GM18873 (cell line): ENCODE data around the gene ZNF121.
"Not testable (repeated sequence)": the region's sequence is repeated elsewhere in the genome, so short reads cannot be mapped to it uniquely, and the experiment has no call there.

Experiments
- ATAC-seq: cut with Tn5 transposase; IDR thresholded peaks from one replicate; pipeline ENCODE4 v1.9.1; 2021; ENCODE audit warnings: mild to moderate bottlenecking, moderate library complexity, moderate number of reproducible peaks; ENCODE audit not compliant: unreplicated experiment, low FRiP score

The ZNF121 gene

GRCh38 chr19:9539201-9539600 is 45.1 kb downstream of the ZNF121 start:
- not testable (repeated sequence) for ATAC-seq

DNA sequence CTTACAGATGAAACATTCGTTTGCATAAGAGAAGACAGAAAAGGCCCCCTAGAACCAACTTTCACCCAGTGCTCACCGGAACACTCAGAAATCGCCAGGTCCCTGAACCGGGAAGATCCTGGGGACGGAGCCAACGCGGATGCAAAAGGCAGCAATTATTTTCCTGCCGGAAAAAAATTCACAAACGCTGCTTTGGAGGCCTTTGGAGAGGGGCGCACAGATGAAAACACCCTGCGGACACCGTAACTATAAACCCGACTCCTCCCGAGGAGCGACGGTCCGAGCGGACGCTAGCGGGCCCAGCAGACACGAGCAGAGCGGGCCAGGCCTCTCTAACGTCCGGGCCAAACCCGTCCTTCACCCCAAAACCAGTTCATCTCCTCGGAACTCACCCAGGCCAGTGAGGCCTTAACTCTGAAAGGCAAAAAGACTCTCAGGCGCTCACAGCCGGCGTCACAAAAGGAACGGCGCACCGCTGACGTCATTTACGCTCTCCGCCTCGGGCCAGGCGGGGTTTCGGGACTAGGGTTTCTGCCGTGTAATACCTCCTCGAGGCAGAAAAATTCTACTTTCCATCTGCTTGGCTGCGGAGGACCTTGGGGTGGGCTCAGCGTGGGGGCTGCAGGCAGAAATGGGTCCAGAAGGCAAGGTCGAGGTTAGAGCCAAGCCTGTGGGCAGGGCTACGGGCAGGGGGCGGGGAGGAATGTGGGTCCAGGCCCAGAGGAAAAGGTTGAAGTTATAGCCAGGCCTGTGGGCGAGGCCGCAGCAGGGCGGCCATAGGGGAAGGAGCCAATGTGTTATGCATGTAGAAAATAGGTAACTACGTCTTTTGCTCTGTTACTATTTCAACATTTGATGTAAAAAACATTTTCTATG is 45.9 kb downstream of the ZNF121 start, which contains the start of gene ZNF426:
TSS of gene ZNF426 (minus strand) at position 463 of the 876 bp plus-strand sequence. CDS start 2,413 bp downstream, outside the sequence.
- ATAC-seq: peak; percentile 56

- ATAC-seq: no peak
These were observed 48.4 kb downstream of the ZNF121 start for GRCh38 chr19:9535934-9536333.

- no peak for ATAC-seq
These were observed 52.4 kb downstream of the ZNF121 start for GRCh38 chr19:9531933-9532332.

- ATAC-seq: no peak
These were observed 55.5 kb downstream of the ZNF121 start for GRCh38 chr19:9528757-9529336.

- no peak for ATAC-seq
These were observed 60.3 kb downstream of the ZNF121 start for GRCh38 chr19:9523885-9524474.
